ENCODE data around the gene ASB2. TPM values are rescaled to one million over a fixed set of nuclear protein-coding genes. Genes with fewer than 3 reads are reported as not detected.

Gene ASB2
- polyA plus RNA-seq, 1 of the 3 experiments (the other 2 are of a cell fraction), result 0.15 TPM

GRCh38 chr14:93963692-93964091 lies 12.7 kb downstream of the ASB2 start:
- Histone ChIP-seq H3K4me3 (ENCODE audit: low read depth in 2 of 2, low read length in 1 of 2) (no peak overlapping the region), H4K20me1 (ENCODE audit: insufficient read depth) (no peaks in the 10 kb centered on the region), H3K79me2 (ENCODE audit: insufficient read depth) (no peaks in the 10 kb centered on the region), H3K36me3 (replicated peaks in 1 of 2; ENCODE audit: control insufficient read depth in 1 of 2, insufficient read depth in 2 of 2, low read length in 1 of 2) (no peaks in the 10 kb centered on the region), H3K27ac (ENCODE audit: low read depth in 2 of 2, low read length in 1 of 2) (no peak overlapping the region), H3K9me3 (no peaks in the 10 kb centered on the region), H3K4me1 (ENCODE audit: control insufficient read depth in 1 of 2, insufficient read depth in 2 of 2, low read depth in 1 of 2, low read length in 1 of 2) (peaks cover 3 to 18% of the 10 kb centered on the region in 2 experiments; a peak in 2 of 4 replicates), H3K27me3 (ENCODE audit: insufficient read depth) (no peaks in the 10 kb centered on the region), H2AFZ (ENCODE audit: low read depth) (no peak overlapping the region), H3K9ac (no peak overlapping the region), H3F3A (replicated peaks; ENCODE audit: insufficient read depth) (peaks cover 32% of the 10 kb centered on the region), H3K4me2 (no peak overlapping the region), H3K9me2 (no peaks in the 10 kb centered on the region)
- POLR2A ChIA-PET, result no interaction called here
- CTCF ChIA-PET, result interaction anchor here (1.0 to 2.3 kb wide), 3 partner anchors 21 to 39 kb away, joined by 3 to 12 read pairs (median 4); no protein-coding TSS in a partner anchor
- no peak for DNase-seq
- TF ChIP-seq FOXM1 (IDR thresholded peaks at IDR 0.05; ENCODE audit: low read depth), result no peak
- no peak for TF ChIP-seq SMC3 (IDR thresholded peaks at IDR 0.05; ENCODE audit: low read depth, low read length)
- no peak for TF ChIP-seq JUND (IDR thresholded peaks at IDR 0.05)
- TF ChIP-seq ELF1 (IDR thresholded peaks at IDR 0.05), result no peak
- TF ChIP-seq ZBTB33 (IDR thresholded peaks at IDR 0.05; ENCODE audit: borderline replicate concordance, low read depth), result no peak
- TF ChIP-seq NRF1 (IDR thresholded peaks at IDR 0.05; ENCODE audit: low read depth, low read length), result no peak
- 90% methylated on average over 4 of the region's 4 CpGs for WGBS (ENCODE audit: low lambda C conversion rate)

- H3K9me3 ChIP-seq, result no peaks in the 10 kb centered on the region
- H4K20me1 ChIP-seq (ENCODE audit: insufficient read depth), result no peaks in the 10 kb centered on the region
- peaks cover 32% of the 10 kb centered on the region for H3F3A ChIP-seq (replicated peaks; ENCODE audit: insufficient read depth)
- ChIA-PET CTCF (interaction anchor here (0.6 to 2.3 kb wide), 4 partner anchors 11 to 40 kb away, joined by 3 to 12 read pairs (median 4); no protein-coding TSS in a partner anchor), POLR2A (no interaction called here)
- no peak for DNase-seq
- no peaks in the 10 kb centered on the region for H3K27me3 ChIP-seq (ENCODE audit: insufficient read depth)
- H3K79me2 ChIP-seq (ENCODE audit: insufficient read depth), result no peaks in the 10 kb centered on the region
- no peak overlapping the region for H3K27ac ChIP-seq (ENCODE audit: low read depth in 2 of 2, low read length in 1 of 2)
- no peak overlapping the region for H2AFZ ChIP-seq (ENCODE audit: low read depth)
- H3K4me3 ChIP-seq (ENCODE audit: low read depth in 2 of 2, low read length in 1 of 2), result no peak overlapping the region
- H3K4me2 ChIP-seq, result no peak overlapping the region
- peaks cover 3 to 20% of the 10 kb centered on the region in 2 experiments; a peak in 2 of 4 replicates for H3K4me1 ChIP-seq (ENCODE audit: control insufficient read depth in 1 of 2, insufficient read depth in 2 of 2, low read depth in 1 of 2, low read length in 1 of 2)
- WGBS (ENCODE audit: low lambda C conversion rate), result 90% methylated on average over 14 of the region's 16 CpGs
- H3K9me2 ChIP-seq, result no peaks in the 10 kb centered on the region
- no peak overlapping the region for H3K9ac ChIP-seq
- H3K36me3 ChIP-seq (replicated peaks in 1 of 2; ENCODE audit: control insufficient read depth in 1 of 2, insufficient read depth in 2 of 2, low read length in 1 of 2), result no peaks in the 10 kb centered on the region
- no peak for TF ChIP-seq NFIC (IDR thresholded peaks at IDR 0.05; ENCODE audit: borderline replicate concordance)
- no peak for TF ChIP-seq NRF1 (IDR thresholded peaks at IDR 0.05; ENCODE audit: low read depth, low read length)
These were observed 13.4 kb downstream of the ASB2 start for GRCh38 chr14:93962701-93963601.

DNA sequence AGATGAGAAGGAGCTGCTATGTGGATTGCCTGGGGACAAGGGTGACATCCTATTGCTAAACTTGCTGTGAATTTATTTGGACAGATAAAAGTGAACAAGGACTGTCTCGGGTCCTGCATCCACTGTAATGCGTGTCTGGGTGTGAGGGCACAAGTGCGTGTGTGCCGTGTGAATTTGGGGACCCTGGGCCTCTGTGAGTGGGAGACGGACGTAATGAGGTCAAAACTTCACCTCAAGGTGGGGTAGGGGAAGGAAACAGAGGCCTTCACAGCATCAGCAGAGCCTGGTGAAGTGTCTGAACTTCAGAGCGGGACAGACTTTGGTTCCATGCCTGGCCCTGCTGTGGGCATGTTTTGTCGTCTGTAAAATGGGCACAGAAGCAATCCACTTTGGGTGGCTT lies 14.8 kb downstream of the ASB2 start:
- Histone ChIP-seq H3F3A (replicated peaks; ENCODE audit: insufficient read depth) (peaks cover 32% of the 10 kb centered on the region), H3K27me3 (ENCODE audit: insufficient read depth) (no peaks in the 10 kb centered on the region), H3K4me1 (ENCODE audit: control insufficient read depth in 1 of 2, insufficient read depth in 2 of 2, low read depth in 1 of 2, low read length in 1 of 2) (peaks cover 3 to 20% of the 10 kb centered on the region in 2 experiments; a peak in 2 of 4 replicates), H3K9me3 (no peaks in the 10 kb centered on the region), H3K79me2 (ENCODE audit: insufficient read depth) (no peaks in the 10 kb centered on the region), H3K9ac (no peak overlapping the region), H3K9me2 (no peaks in the 10 kb centered on the region), H2AFZ (ENCODE audit: low read depth) (no peak overlapping the region), H3K4me3 (ENCODE audit: low read depth in 2 of 2, low read length in 1 of 2) (no peak overlapping the region), H3K36me3 (replicated peaks in 1 of 2; ENCODE audit: control insufficient read depth in 1 of 2, insufficient read depth in 2 of 2, low read length in 1 of 2) (no peaks in the 10 kb centered on the region), H4K20me1 (ENCODE audit: insufficient read depth) (no peaks in the 10 kb centered on the region), H3K4me2 (no peak overlapping the region), H3K27ac (ENCODE audit: low read depth in 2 of 2, low read length in 1 of 2) (no peak overlapping the region)
- POLR2A ChIA-PET, result no interaction called here
- WGBS (ENCODE audit: low lambda C conversion rate), result 95% methylated on average over 8 of the region's 8 CpGs
- CTCF ChIA-PET, result interaction anchor here (1.7 to 2.3 kb wide), 2 partner anchors 22 to 175 kb away, joined by 4 to 10 read pairs; no protein-coding TSS in a partner anchor
- DNase-seq, result no peak
- TF ChIP-seq NFIC (IDR thresholded peaks at IDR 0.05; ENCODE audit: borderline replicate concordance), result no peak
- no peak for TF ChIP-seq SIN3A (IDR thresholded peaks at IDR 0.05; ENCODE audit: borderline replicate concordance, low read depth, low read length)
- no peak for TF ChIP-seq SMC3 (IDR thresholded peaks at IDR 0.05; ENCODE audit: low read depth, low read length)
- TF ChIP-seq, protein P1, sequence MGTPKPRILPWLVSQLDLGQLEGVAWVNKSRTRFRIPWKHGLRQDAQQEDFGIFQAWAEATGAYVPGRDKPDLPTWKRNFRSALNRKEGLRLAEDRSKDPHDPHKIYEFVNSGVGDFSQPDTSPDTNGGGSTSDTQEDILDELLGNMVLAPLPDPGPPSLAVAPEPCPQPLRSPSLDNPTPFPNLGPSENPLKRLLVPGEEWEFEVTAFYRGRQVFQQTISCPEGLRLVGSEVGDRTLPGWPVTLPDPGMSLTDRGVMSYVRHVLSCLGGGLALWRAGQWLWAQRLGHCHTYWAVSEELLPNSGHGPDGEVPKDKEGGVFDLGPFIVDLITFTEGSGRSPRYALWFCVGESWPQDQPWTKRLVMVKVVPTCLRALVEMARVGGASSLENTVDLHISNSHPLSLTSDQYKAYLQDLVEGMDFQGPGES (IDR thresholded peaks at IDR 0.05; ENCODE audit: low read depth, low read length), result no peak
- TF ChIP-seq RAD21 (IDR thresholded peaks at IDR 0.05; ENCODE audit: low read length), result no peak
- TF ChIP-seq YY1 (IDR thresholded peaks at IDR 0.05; ENCODE audit: low read depth), result no peak
- no peak for TF ChIP-seq NRF1 (IDR thresholded peaks at IDR 0.05; ENCODE audit: low read depth, low read length)
- no peak for TF ChIP-seq EP300 (IDR thresholded peaks at IDR 0.05; ENCODE audit: borderline replicate concordance in 1 of 2, low read depth in 1 of 2, low read length in 1 of 2)
- no peak for TF ChIP-seq USF2 (IDR thresholded peaks at IDR 0.05; ENCODE audit: borderline replicate concordance, low read depth, low read length)
- TF ChIP-seq MXI1 (IDR thresholded peaks at IDR 0.05; ENCODE audit: low read depth, low read length), result no peak
- no peak for TF ChIP-seq EZH2phosphoT487 (IDR thresholded peaks at IDR 0.05; ENCODE audit: borderline replicate concordance, low read depth)
- no peak for TF ChIP-seq RFX5 (IDR thresholded peaks at IDR 0.05; ENCODE audit: low read length)

Measured in SK-N-SH (cell line).